Testis (tissue), 3 donors: ENCODE data around the gene PAQR7. TPM values are rescaled to one million over a fixed set of nuclear protein-coding genes. Genes with fewer than 3 reads are reported as not detected.

Experiments
- DNase-seq: peaks from one replicate; pipeline ENCODE4 v3.0.0-alpha.2; 2019
- H3K27ac ChIP-seq, 2 donors: fragments of 200-600 bp; sonication (generic); one replicate each; pipeline ENCODE4 v1.5.1; 2019
- H3K27me3 ChIP-seq: fragments of 200-600 bp; sonication (generic); one replicate; pipeline ENCODE4 v1.5.1; 2019
- H3K36me3 ChIP-seq: fragments of 200-600 bp; sonication (generic); one replicate; pipeline ENCODE4 v1.5.1; 2017; ENCODE audit warnings: low read depth; ENCODE audit errors: missing control alignments
- H3K4me1 ChIP-seq: fragments of 200-600 bp; sonication (generic); one replicate; pipeline ENCODE4 v1.5.1; 2019
- H3K4me3 ChIP-seq, 2 donors: fragments of 200-600 bp; sonication (generic); one replicate each; pipeline ENCODE4 v1.5.1; 2017 to 2019
- H3K9me3 ChIP-seq: fragments of 200-600 bp; sonication (generic); one replicate; pipeline ENCODE4 v1.5.1; 2017
- CTCF ChIP-seq, 3 experiments: fragments of 450-650 bp in 2 of 3; fragments of 200-600 bp in 1 of 3; sonication (generic) in 1 of 3; IDR thresholded peaks; one replicate each; pipeline ENCODE4 v1.5.1; 2016 to 2019; ENCODE audit warnings: antibody characterized with exemption in 3 of 3, mild to moderate bottlenecking in 2 of 3, moderate library complexity in 1 of 3
- POLR2A ChIP-seq: fragments of 450-650 bp; IDR thresholded peaks from one replicate; pipeline ENCODE4 v1.6.1; 2017; ENCODE audit warnings: antibody characterized with exemption, mild to moderate bottlenecking, moderate library complexity
- WGBS, 2 donors: methylation state at CpG; one replicate each; pipeline ENCODE4 v1.1.5; 2018; 5-methylcytosine and 5-hydroxymethylcytosine counted together
- intact Hi-C: fragments of 100-400 bp; cut with DNase I; formaldehyde crosslinking; loops from one replicate; pipeline ENCODE4 v1.15.1; 2023; ENCODE audit warnings: low total_unique reads
- polyA plus RNA-seq: library from polyadenylated mRNA; stranded (reverse); fragments of 350-450 nt; fragmentation: Illumina TruSeq; extraction: RNeasy Lipid Tissue Mini Kit (QIAGEN cat#74804); gene quantifications from one replicate; pipeline ENCODE4 v1.2.3, GENCODE V29; 2014; ENCODE audit warnings: low read depth, low replicate concordance; ENCODE audit not compliant: insufficient read depth
- total RNA-seq, 2 donors: library from RNA; depleted of rRNA; stranded (reverse); fragments of >200 nt; gene quantifications; one replicate each; pipeline ENCODE4 v1.2.3, GENCODE V29; 2016

Gene PAQR7
- total and polyA plus RNA-seq, 3 donors from 2014 or later, result 89.3 to 94.8 (median 92.4) TPM

GRCh38 chr1:25912076-25912831, 36.7 kb upstream of the PAQR7 start:
- WGBS, 2 donors, result 88 to 96% methylated on average over 5 of the region's 5 CpGs
- DNase-seq, result no peak
- Histone ChIP-seq H3K27ac (no peak overlapping the region), H3K27me3 (no peaks in the 10 kb centered on the region), H3K4me1 (peaks cover 2% of the 10 kb centered on the region), H3K4me3 (no peak overlapping the region), H3K36me3 (no peaks in the 10 kb centered on the region), H3K9me3 (no peaks in the 10 kb centered on the region)
- intact Hi-C loops, result no loop called here
- TF ChIP-seq CTCF (IDR thresholded peaks at IDR 0.05) (no peak), POLR2A (no peak)

GRCh38 chr1:25911162-25911561, 35.7 kb upstream of the PAQR7 start:
- intact Hi-C loops, result no loop called here
- H3K36me3 ChIP-seq, result no peaks in the 10 kb centered on the region
- no peak overlapping the region for H3K4me3 ChIP-seq
- H3K4me1 ChIP-seq, result peaks cover 10% of the 10 kb centered on the region
- H3K27ac ChIP-seq, result no peak overlapping the region
- H3K27me3 ChIP-seq, result no peaks in the 10 kb centered on the region
- no peak for DNase-seq
- no peaks in the 10 kb centered on the region for H3K9me3 ChIP-seq
- TF ChIP-seq CTCF (IDR thresholded peaks at IDR 0.05), result no peak
- no peak for TF ChIP-seq POLR2A

GRCh38 chr1:25909040-25909439, 33.5 kb upstream of the PAQR7 start:
- WGBS, 2 donors, result 41 to 49% methylated on average over 10 of the region's 10 CpGs
- H3K27ac ChIP-seq, result no peak overlapping the region

GRCh38 chr1:25908161-25908560, 32.7 kb upstream of the PAQR7 start:
- 76 to 78% methylated on average over 1 of the region's 1 CpG for WGBS, 2 donors
- H3K9me3 ChIP-seq, result no peaks in the 10 kb centered on the region
- intact Hi-C loops, result no loop called here
- H3K4me1 ChIP-seq, result peaks cover 10% of the 10 kb centered on the region
- H3K27me3 ChIP-seq, result no peaks in the 10 kb centered on the region
- no peak overlapping the region for H3K27ac ChIP-seq
- no peak overlapping the region for H3K4me3 ChIP-seq
- H3K36me3 ChIP-seq, result no peaks in the 10 kb centered on the region
- TF ChIP-seq CTCF (IDR thresholded peaks at IDR 0.05) (no peak), POLR2A (no peak)
- no peak for DNase-seq

More at GRCh38 chr1:25909040-25909439, 33.5 kb upstream of the PAQR7 start:
- Histone ChIP-seq H3K9me3 (no peaks in the 10 kb centered on the region), H3K4me3 (no peak overlapping the region), H3K27me3 (no peaks in the 10 kb centered on the region), H3K4me1 (peaks cover 10% of the 10 kb centered on the region), H3K36me3 (no peaks in the 10 kb centered on the region)
- intact Hi-C loops, result no loop called here
- no peak for DNase-seq
- no peak for TF ChIP-seq POLR2A
- no peak for TF ChIP-seq CTCF (IDR thresholded peaks at IDR 0.05)

GRCh38 chr1:25907601-25908000, 32.1 kb upstream of the PAQR7 start:
- no peaks in the 10 kb centered on the region for H3K9me3 ChIP-seq
- TF ChIP-seq CTCF (IDR thresholded peaks at IDR 0.05), result no peak
- TF ChIP-seq POLR2A, result no peak
- intact Hi-C loops, result no loop called here
- no peak for DNase-seq
- H3K27ac ChIP-seq, result no peak overlapping the region
- H3K4me1 ChIP-seq, result peaks cover 10% of the 10 kb centered on the region
- 68 to 84% methylated on average over 6 of the region's 6 CpGs for WGBS, 2 donors
- peak overlapping the region in 1 of 2 donors; percentile 82 for H3K4me3 ChIP-seq
- H3K36me3 ChIP-seq, result no peaks in the 10 kb centered on the region
- H3K27me3 ChIP-seq, result no peaks in the 10 kb centered on the region
